ENCODE measurements around the gene EIF4EBP2. TPM values are rescaled to one million over a fixed set of nuclear protein-coding genes. Genes with fewer than 3 reads are reported as not detected.

Gene EIF4EBP2
- total and polyA plus RNA-seq, 2 of the 13 experiments (the other 11 are each of a cell fraction or from before 2014, with no cell fraction given) = 16.9 to 22.0 TPM

DNA sequence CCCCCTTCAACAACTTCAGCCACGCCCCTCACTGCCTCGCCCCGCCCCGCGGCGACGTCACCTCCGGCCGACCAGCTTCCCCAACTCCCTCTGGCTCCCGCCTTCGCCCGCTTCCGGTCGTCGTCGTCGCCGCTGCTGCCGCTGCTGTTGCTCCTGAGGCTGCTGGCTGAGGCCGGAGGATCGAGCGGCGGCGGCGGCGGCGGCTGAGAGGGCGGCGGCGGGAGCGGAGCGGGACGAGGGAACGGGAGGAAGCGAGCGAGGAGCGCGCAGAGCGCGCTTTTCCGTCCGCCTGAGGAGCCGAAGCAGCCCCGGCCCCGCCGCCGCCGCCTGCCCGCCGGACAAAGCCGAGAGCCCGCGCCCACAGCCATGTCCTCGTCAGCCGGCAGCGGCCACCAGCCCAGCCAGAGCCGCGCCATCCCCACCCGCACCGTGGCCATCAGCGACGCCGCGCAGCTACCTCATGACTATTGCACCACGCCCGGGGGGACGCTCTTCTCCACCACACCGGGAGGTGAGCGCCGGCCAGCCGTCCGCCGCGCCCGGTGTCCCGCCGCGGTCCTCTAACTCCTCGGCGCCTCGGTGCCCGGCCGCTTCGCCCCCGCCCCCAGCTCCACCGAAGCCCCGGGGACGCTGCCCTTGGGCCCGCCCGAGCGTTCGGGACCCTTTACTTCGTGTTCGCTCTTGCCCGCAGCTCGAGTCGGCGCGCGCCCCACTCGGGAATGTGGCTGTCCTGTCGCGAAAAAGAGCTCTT is at the start of gene EIF4EBP2 (continued):
- TF ChIP-seq KDM3A (CRISPR knock-in tag; IDR thresholded peaks at IDR 0.05; ENCODE audit: low read depth) (peak; percentile 85), XBP1 (CRISPR knock-in tag; IDR thresholded peaks at IDR 0.05) (no peak), FOXA3 (CRISPR knock-in tag; IDR thresholded peaks at IDR 0.05) (peak; percentile 42; the same call in 1 of the 2 replicates), POLR2A (IDR thresholded peaks at IDR 0.05; ENCODE audit: insufficient read depth in 1 of 2, low read depth in 2 of 2, low read length in 2 of 2) (peak; percentile 63 to 90), ZBTB42 (CRISPR knock-in tag; IDR thresholded peaks at IDR 0.05) (0 out of 2 replicates have a peak, but pooled peaks have one; percentile 40), HNF4G (IDR thresholded peaks at IDR 0.05; ENCODE audit: borderline replicate concordance, low read depth, low read length) (no peak), HNF4G (CRISPR knock-in tag; IDR thresholded peaks at IDR 0.05; ENCODE audit: borderline replicate concordance, low read depth) (no peak), ZNF225 (CRISPR knock-in tag; IDR thresholded peaks at IDR 0.05) (no peak), FOSL1 (CRISPR knock-in tag; IDR thresholded peaks at IDR 0.05; ENCODE audit: borderline replicate concordance) (no peak), NBN (conservative IDR thresholded peaks at IDR 0.05) (no peak)
- TF ChIP-seq, protein P1, sequence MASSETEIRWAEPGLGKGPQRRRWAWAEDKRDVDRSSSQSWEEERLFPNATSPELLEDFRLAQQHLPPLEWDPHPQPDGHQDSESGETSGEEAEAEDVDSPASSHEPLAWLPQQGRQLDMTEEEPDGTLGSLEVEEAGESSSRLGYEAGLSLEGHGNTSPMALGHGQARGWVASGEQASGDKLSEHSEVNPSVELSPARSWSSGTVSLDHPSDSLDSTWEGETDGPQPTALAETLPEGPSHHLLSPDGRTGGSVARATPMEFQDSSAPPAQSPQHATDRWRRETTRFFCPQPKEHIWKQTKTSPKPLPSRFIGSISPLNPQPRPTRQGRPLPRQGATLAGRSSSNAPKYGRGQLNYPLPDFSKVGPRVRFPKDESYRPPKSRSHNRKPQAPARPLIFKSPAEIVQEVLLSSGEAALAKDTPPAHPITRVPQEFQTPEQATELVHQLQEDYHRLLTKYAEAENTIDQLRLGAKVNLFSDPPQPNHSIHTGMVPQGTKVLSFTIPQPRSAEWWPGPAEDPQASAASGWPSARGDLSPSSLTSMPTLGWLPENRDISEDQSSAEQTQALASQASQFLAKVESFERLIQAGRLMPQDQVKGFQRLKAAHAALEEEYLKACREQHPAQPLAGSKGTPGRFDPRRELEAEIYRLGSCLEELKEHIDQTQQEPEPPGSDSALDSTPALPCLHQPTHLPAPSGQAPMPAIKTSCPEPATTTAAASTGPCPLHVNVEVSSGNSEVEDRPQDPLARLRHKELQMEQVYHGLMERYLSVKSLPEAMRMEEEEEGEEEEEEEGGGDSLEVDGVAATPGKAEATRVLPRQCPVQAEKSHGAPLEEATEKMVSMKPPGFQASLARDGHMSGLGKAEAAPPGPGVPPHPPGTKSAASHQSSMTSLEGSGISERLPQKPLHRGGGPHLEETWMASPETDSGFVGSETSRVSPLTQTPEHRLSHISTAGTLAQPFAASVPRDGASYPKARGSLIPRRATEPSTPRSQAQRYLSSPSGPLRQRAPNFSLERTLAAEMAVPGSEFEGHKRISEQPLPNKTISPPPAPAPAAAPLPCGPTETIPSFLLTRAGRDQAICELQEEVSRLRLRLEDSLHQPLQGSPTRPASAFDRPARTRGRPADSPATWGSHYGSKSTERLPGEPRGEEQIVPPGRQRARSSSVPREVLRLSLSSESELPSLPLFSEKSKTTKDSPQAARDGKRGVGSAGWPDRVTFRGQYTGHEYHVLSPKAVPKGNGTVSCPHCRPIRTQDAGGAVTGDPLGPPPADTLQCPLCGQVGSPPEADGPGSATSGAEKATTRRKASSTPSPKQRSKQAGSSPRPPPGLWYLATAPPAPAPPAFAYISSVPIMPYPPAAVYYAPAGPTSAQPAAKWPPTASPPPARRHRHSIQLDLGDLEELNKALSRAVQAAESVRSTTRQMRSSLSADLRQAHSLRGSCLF (CRISPR knock-in tag; IDR thresholded peaks at IDR 0.05; ENCODE audit: borderline replicate concordance) = no peak
- TF ChIP-seq, protein P2, sequence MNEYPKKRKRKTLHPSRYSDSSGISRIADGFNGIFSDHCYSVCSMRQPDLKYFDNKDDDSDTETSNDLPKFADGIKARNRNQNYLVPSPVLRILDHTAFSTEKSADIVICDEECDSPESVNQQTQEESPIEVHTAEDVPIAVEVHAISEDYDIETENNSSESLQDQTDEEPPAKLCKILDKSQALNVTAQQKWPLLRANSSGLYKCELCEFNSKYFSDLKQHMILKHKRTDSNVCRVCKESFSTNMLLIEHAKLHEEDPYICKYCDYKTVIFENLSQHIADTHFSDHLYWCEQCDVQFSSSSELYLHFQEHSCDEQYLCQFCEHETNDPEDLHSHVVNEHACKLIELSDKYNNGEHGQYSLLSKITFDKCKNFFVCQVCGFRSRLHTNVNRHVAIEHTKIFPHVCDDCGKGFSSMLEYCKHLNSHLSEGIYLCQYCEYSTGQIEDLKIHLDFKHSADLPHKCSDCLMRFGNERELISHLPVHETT (CRISPR knock-in tag; conservative IDR thresholded peaks at IDR 0.05) = 0 out of 2 replicates have a peak, but pooled peaks have one; percentile 72
- TF ChIP-seq, protein P3, sequence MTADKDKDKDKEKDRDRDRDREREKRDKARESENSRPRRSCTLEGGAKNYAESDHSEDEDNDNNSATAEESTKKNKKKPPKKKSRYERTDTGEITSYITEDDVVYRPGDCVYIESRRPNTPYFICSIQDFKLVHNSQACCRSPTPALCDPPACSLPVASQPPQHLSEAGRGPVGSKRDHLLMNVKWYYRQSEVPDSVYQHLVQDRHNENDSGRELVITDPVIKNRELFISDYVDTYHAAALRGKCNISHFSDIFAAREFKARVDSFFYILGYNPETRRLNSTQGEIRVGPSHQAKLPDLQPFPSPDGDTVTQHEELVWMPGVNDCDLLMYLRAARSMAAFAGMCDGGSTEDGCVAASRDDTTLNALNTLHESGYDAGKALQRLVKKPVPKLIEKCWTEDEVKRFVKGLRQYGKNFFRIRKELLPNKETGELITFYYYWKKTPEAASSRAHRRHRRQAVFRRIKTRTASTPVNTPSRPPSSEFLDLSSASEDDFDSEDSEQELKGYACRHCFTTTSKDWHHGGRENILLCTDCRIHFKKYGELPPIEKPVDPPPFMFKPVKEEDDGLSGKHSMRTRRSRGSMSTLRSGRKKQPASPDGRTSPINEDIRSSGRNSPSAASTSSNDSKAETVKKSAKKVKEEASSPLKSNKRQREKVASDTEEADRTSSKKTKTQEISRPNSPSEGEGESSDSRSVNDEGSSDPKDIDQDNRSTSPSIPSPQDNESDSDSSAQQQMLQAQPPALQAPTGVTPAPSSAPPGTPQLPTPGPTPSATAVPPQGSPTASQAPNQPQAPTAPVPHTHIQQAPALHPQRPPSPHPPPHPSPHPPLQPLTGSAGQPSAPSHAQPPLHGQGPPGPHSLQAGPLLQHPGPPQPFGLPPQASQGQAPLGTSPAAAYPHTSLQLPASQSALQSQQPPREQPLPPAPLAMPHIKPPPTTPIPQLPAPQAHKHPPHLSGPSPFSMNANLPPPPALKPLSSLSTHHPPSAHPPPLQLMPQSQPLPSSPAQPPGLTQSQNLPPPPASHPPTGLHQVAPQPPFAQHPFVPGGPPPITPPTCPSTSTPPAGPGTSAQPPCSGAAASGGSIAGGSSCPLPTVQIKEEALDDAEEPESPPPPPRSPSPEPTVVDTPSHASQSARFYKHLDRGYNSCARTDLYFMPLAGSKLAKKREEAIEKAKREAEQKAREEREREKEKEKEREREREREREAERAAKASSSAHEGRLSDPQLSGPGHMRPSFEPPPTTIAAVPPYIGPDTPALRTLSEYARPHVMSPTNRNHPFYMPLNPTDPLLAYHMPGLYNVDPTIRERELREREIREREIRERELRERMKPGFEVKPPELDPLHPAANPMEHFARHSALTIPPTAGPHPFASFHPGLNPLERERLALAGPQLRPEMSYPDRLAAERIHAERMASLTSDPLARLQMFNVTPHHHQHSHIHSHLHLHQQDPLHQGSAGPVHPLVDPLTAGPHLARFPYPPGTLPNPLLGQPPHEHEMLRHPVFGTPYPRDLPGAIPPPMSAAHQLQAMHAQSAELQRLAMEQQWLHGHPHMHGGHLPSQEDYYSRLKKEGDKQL (CRISPR knock-in tag; IDR thresholded peaks at IDR 0.05; ENCODE audit: low read depth) = 0 out of 2 replicates have a peak, but pooled peaks have one; percentile 36
- TF ChIP-seq, protein P4, sequence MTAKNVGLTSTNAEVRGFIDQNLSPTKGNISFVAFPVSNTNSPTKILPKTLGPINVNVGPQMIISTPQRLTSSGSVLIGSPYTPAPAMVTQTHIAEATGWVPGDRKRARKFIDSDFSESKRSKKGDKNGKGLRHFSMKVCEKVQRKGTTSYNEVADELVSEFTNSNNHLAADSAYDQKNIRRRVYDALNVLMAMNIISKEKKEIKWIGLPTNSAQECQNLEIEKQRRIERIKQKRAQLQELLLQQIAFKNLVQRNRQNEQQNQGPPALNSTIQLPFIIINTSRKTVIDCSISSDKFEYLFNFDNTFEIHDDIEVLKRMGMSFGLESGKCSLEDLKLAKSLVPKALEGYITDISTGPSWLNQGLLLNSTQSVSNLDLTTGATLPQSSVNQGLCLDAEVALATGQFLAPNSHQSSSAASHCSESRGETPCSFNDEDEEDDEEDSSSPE (CRISPR knock-in tag; IDR thresholded peaks at IDR 0.05) = peak; percentile 96
- TF ChIP-seq, protein P5, sequence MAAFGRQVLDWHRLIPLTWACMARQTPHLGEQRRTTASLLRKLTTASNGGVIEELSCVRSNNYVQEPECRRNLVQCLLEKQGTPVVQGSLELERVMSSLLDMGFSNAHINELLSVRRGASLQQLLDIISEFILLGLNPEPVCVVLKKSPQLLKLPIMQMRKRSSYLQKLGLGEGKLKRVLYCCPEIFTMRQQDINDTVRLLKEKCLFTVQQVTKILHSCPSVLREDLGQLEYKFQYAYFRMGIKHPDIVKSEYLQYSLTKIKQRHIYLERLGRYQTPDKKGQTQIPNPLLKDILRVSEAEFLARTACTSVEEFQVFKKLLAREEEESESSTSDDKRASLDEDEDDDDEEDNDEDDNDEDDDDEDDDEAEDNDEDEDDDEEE (CRISPR knock-in tag; IDR thresholded peaks at IDR 0.05) = peak; percentile 72; the same call in 1 of the 2 replicates
